ENCODE measurements around the gene CRISP1. TPM values are rescaled to one million over a fixed set of nuclear protein-coding genes. Genes with fewer than 3 reads are reported as not detected.
"Not testable (repeated sequence)": the region's sequence is repeated elsewhere in the genome, so short reads cannot be mapped to it uniquely, and the experiment has no call there.

CRISP1 gene
- total and polyA plus RNA-seq, 2 of the 8 experiments (the other 6 are each of a cell fraction or from before 2014, with no cell fraction given): not detected

DNA sequence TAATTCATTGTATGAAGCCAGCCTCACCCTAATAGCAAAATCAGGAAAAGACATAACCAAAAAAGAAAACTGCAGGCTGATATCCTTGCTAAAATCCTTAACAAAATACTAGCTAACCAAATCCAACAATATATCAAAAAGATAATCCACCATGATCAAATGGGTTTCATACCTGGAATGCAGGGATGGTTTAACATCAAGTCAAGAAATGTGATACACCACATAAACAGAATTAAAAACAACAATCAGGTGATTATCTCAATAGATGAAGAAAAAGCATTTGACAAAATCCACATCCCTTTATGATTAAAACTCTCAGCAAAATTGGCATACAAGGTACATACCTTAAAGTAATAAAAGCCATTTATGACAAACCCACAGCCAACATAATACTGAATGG lies 29.2 kb upstream of the CRISP1 start:
- H4K8ac ChIP-seq (ENCODE audit: extremely low read depth, insufficient read depth, low read length); H2BK120ac ChIP-seq (replicated peaks; ENCODE audit: low read depth, low read length); H3K4me2 ChIP-seq (ENCODE audit: insufficient read depth in 1 of 2, low read depth in 2 of 2, low read length in 2 of 2); POLR2A ChIA-PET (ENCODE audit: partially characterized antibody); H3K18ac ChIP-seq (ENCODE audit: extremely low read depth, low read length); H2BK12ac ChIP-seq (ENCODE audit: low read depth, low read length); H4K5ac ChIP-seq (ENCODE audit: insufficient read length, low read depth, low read length); H3K9ac ChIP-seq (replicated peaks in 1 of 4; ENCODE audit: extremely low read depth in 1 of 4, low read depth in 3 of 4, low read length in 3 of 4); CTCF ChIA-PET (ENCODE audit: partially characterized antibody); FAIRE-seq; H3K14ac ChIP-seq (ENCODE audit: insufficient read length); DNase-seq (ENCODE audit: low read depth in 1 of 2, low spot score in 2 of 2); H3K36me3 ChIP-seq (ENCODE audit: control insufficient read depth in 2 of 4, insufficient read depth in 4 of 4, low read length in 3 of 4); H4K20me1 ChIP-seq (replicated peaks in 1 of 2; ENCODE audit: control insufficient read depth in 1 of 2, insufficient read depth in 2 of 2, low read length in 2 of 2); H2BK20ac ChIP-seq (ENCODE audit: low read length); H3K4me3 ChIP-seq (ENCODE audit: extremely low read depth in 1 of 4, insufficient read depth in 2 of 4, low read depth in 3 of 4, low read length in 4 of 4); H3K23ac ChIP-seq (ENCODE audit: insufficient read length); H3K9me3 ChIP-seq (ENCODE audit: insufficient read depth in 2 of 2, low read depth in 1 of 2, low read length in 1 of 2); H3K79me1 ChIP-seq (ENCODE audit: low read depth, low read length); H4K91ac ChIP-seq (replicated peaks; ENCODE audit: insufficient read length, low read length); H2BK5ac ChIP-seq (ENCODE audit: low read depth, low read length); H3K4ac ChIP-seq (replicated peaks; ENCODE audit: insufficient read length, low read depth, low read length); H3K27ac ChIP-seq (ENCODE audit: low read depth, low read length); H2AFZ ChIP-seq (ENCODE audit: low read length); H3K79me2 ChIP-seq (ENCODE audit: control insufficient read depth in 1 of 2, insufficient read depth in 2 of 2, low read length in 2 of 2); H3K23me2 ChIP-seq (ENCODE audit: low read depth, low read length); H2AK5ac ChIP-seq (ENCODE audit: low read depth, low read length); H3K56ac ChIP-seq (replicated peaks; ENCODE audit: insufficient read length, low read depth, low read length); H2BK15ac ChIP-seq (ENCODE audit: low read length): not testable (repeated sequence)
- Histone ChIP-seq H3K4me1 (replicated peaks in 1 of 4; ENCODE audit: control insufficient read depth in 3 of 4, insufficient read depth in 4 of 4, low read length in 3 of 4) (peaks cover 0 to 17% (median 3%) of the 10 kb centered on the region in 4 experiments; a peak in 4 of 7 replicates), H3K27me3 (replicated peaks in 1 of 4; ENCODE audit: control insufficient read depth in 3 of 4, extremely low read depth in 1 of 4, insufficient read depth in 3 of 4, low read length in 3 of 4) (peaks cover 7 to 20% (median 17%) of the 10 kb centered on the region in 4 experiments)

Measured in H1 (cell line).